Fibroblast of the aortic adventitia (primary cell): Measurements from ENCODE around the gene CERS5. TPM values are rescaled to one million over a fixed set of nuclear protein-coding genes. Genes with fewer than 3 reads are reported as not detected.

Experiments
- DNase-seq: peaks from one replicate; pipeline ENCODE4 v3.0.0-alpha.2; 2010; ENCODE audit warnings: low read depth
- H3K4me3 ChIP-seq: 2 replicates; pipeline ENCODE4 v1.5.1; 2011; ENCODE audit warnings: low read depth, mild to moderate bottlenecking, control low read depth, low read length, moderate library complexity
- CTCF ChIP-seq: IDR thresholded peaks from 2 replicates; pipeline ENCODE4 v1.5.1; 2011; ENCODE audit warnings: mild to moderate bottlenecking, low read length, control low read depth, inconsistent platforms; ENCODE audit not compliant: insufficient read depth
- total RNA-seq: library from RNA; depleted of rRNA; stranded (reverse); fragments of >200 nt; gene quantifications from 2 replicates; pipeline ENCODE4 v1.2.3, GENCODE V29; 2012; ENCODE audit warnings: low replicate concordance

The CERS5 gene
- total RNA-seq, 1 donor, result 32.7 TPM

DNA sequence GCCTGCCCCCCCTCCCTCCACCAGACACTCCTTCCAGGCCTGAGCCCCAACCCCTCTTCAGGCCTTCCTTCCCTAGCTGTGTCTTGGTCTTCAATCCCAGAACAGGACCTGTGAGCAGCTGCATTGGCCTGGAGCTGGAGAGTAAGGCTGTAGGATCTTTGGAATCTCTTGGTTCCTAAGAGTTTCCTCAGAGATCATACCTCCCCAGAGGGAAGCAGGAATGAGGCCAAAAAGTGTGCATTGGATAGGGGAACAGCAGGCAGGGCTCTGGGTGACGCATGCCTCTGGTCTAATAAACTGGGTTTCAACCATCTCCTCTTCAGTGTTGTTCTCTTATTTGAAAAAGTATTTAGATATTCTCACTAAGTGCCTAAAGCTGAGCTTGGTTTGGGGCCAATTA, 83.9 kb downstream of the CERS5 start:
- TF ChIP-seq CTCF, result no peak
- DNase-seq, result peak; percentile 47
- no peak overlapping the region for H3K4me3 ChIP-seq

- H3K4me3 ChIP-seq, result no peak overlapping the region
- no peak for DNase-seq
- TF ChIP-seq CTCF, result no peak
These were observed 84.5 kb downstream of the CERS5 start for GRCh38 chr12:50082644-50083043.

- no peak for DNase-seq
- TF ChIP-seq CTCF, result no peak
- no peak overlapping the region for H3K4me3 ChIP-seq
These were observed 85.9 kb downstream of the CERS5 start for GRCh38 chr12:50081096-50081808.

- H3K4me3 ChIP-seq, result no peak overlapping the region
- no peak for TF ChIP-seq CTCF
- no peak for DNase-seq
These were observed 87.4 kb downstream of the CERS5 start for GRCh38 chr12:50079771-50080170.

Other genes with a start within 250 kb of the CERS5 start
- gene AQP2, start 216.6 kb downstream of the CERS5 start, total RNA-seq, result not detected in 2 replicates
- gene AQP5, start 205.5 kb downstream of the CERS5 start, total RNA-seq, result 0.72 and 2.4 TPM in 2 replicates
- gene AQP6, start 194.4 kb downstream of the CERS5 start, total RNA-seq, result 0.09 TPM in 1 of 2 replicates, not detected in the other
- gene RACGAP1, start 141.9 kb downstream of the CERS5 start, total RNA-seq, result 18.6 and 88.1 TPM in 2 replicates
- 4.9 and 5.2 TPM in 2 replicates for gene ASIC1, start 109.8 kb downstream of the CERS5 start, total RNA-seq
- 33.4 and 49.0 TPM in 2 replicates for gene SMARCD1, start 82.0 kb downstream of the CERS5 start, total RNA-seq
- 0.36 TPM in 1 of 2 replicates, not detected in the other for gene GPD1, start 63.4 kb downstream of the CERS5 start, total RNA-seq
- gene COX14, start 55.1 kb downstream of the CERS5 start, total RNA-seq, result 12.5 and 36.4 TPM in 2 replicates
- gene LIMA1, start 116.2 kb upstream of the CERS5 start, total RNA-seq, result 156 and 229 TPM in 2 replicates
- gene FAM186A, start 229.2 kb upstream of the CERS5 start, total RNA-seq, result not detected in 2 replicates
- gene LARP4, start 233.5 kb upstream of the CERS5 start, total RNA-seq, result 33.8 and 47.5 TPM in 2 replicates